OCI-LY3 (cell line): Measurements from ENCODE around the gene SLC9C2.

ENCODE experiments used
- EZH2phosphoT487 ChIP-seq: fragments of 200-600 bp; shearing (Covaris generic); IDR thresholded peaks from 2 replicates; pipeline ENCODE4 v1.6.1; 2018; ENCODE audit warnings: antibody characterized with exemption, mixed run types, low read depth
- TF ChIP-seq, protein P1 (sequence below): fragments of 200-600, 300-600 bp; sonication (generic); IDR thresholded peaks from 2 replicates; pipeline ENCODE4 v1.5.1; 2014; ENCODE audit warnings: antibody characterized with exemption, low read length, low read depth

DNA sequence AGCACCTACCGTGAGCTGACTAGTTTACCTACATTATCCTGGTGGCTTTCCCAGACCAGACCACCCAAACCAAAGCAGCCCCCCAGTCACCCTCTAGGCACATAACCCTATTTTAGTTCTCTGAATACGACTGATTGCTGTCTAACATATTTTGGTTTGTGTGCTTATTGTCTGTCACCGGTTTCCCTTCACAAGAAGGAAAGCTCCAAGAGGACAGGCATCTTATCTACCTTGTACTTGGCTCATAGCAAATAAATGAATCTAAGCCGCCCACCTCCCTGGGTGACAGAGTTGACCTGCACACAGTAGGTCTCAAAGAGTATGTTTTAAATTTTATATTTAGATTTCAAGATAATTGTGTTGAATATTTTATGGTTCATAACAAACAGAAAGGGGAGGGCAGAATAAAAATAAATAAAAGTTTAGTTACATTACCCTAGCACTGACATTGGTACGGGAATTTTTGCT, 126.6 kb downstream of the SLC9C2 start:
- TF ChIP-seq, protein P1, sequence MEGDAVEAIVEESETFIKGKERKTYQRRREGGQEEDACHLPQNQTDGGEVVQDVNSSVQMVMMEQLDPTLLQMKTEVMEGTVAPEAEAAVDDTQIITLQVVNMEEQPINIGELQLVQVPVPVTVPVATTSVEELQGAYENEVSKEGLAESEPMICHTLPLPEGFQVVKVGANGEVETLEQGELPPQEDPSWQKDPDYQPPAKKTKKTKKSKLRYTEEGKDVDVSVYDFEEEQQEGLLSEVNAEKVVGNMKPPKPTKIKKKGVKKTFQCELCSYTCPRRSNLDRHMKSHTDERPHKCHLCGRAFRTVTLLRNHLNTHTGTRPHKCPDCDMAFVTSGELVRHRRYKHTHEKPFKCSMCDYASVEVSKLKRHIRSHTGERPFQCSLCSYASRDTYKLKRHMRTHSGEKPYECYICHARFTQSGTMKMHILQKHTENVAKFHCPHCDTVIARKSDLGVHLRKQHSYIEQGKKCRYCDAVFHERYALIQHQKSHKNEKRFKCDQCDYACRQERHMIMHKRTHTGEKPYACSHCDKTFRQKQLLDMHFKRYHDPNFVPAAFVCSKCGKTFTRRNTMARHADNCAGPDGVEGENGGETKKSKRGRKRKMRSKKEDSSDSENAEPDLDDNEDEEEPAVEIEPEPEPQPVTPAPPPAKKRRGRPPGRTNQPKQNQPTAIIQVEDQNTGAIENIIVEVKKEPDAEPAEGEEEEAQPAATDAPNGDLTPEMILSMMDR, result no peak
- TF ChIP-seq EZH2phosphoT487, result no peak
